ENCODE measurements around the gene CCDC137.

DNA sequence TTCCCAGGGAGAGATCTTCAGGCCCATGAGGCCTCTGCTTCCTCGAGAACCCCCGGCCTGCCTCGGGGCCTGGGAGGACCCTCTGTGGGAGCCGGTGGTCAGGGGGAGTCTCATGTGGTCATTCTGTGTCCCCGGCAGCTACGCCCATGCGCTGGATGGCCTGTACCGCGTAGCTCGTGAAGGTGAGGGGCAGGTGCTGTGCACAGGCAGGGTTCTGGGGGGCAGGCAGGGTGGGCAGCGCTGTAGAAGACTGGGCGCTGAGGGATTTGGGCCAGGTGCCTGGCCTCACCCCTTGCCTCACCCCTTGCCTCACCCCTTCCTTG, 50.1 kb downstream of the CCDC137 start:
- TF ChIP-seq POLR2A (IDR thresholded peaks at IDR 0.05) = no peak
- TF ChIP-seq, protein P1, sequence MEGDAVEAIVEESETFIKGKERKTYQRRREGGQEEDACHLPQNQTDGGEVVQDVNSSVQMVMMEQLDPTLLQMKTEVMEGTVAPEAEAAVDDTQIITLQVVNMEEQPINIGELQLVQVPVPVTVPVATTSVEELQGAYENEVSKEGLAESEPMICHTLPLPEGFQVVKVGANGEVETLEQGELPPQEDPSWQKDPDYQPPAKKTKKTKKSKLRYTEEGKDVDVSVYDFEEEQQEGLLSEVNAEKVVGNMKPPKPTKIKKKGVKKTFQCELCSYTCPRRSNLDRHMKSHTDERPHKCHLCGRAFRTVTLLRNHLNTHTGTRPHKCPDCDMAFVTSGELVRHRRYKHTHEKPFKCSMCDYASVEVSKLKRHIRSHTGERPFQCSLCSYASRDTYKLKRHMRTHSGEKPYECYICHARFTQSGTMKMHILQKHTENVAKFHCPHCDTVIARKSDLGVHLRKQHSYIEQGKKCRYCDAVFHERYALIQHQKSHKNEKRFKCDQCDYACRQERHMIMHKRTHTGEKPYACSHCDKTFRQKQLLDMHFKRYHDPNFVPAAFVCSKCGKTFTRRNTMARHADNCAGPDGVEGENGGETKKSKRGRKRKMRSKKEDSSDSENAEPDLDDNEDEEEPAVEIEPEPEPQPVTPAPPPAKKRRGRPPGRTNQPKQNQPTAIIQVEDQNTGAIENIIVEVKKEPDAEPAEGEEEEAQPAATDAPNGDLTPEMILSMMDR (IDR thresholded peaks at IDR 0.05) = no peak
